AG08396 (cell line): ENCODE measurements around the gene ISG20.
A peak's percentile ranks its signal among the peaks of the same experiment; 100 is the strongest.

ENCODE experiments used
- DNase-seq: peaks from one replicate; pipeline ENCODE4 v3.0.0; 2012; ENCODE audit warnings: low spot score, mixed read lengths

The ISG20 gene

GRCh38 chr15:88686166-88686565 lies 47.4 kb downstream of the ISG20 start:
- DNase-seq: no peak

GRCh38 chr15:88688394-88688933 lies 49.6 kb downstream of the ISG20 start:
- no peak for DNase-seq

- no peak for DNase-seq
Measured at GRCh38 chr15:88690331-88690730, 51.5 kb downstream of the ISG20 start.

GRCh38 chr15:88693191-88693590 lies 54.4 kb downstream of the ISG20 start:
- no peak for DNase-seq

- no peak for DNase-seq
Measured at GRCh38 chr15:88695101-88695500, 56.3 kb downstream of the ISG20 start.

GRCh38 chr15:88695691-88696251 lies 57.0 kb downstream of the ISG20 start:
- DNase-seq: no peak

- no peak for DNase-seq
Measured at GRCh38 chr15:88696254-88696653, 57.4 kb downstream of the ISG20 start.

GRCh38 chr15:88697276-88697675 lies 58.5 kb downstream of the ISG20 start:
- DNase-seq: no peak

GRCh38 chr15:88699861-88700260 lies 61.0 kb downstream of the ISG20 start:
- DNase-seq: no peak

GRCh38 chr15:88700716-88701115 lies 61.9 kb downstream of the ISG20 start:
- no peak for DNase-seq

- DNase-seq: no peak
Measured at GRCh38 chr15:88701561-88702095, 62.8 kb downstream of the ISG20 start.

GRCh38 chr15:88702983-88703382 lies 64.2 kb downstream of the ISG20 start:
- DNase-seq: no peak

- DNase-seq: no peak
Measured at GRCh38 chr15:88703533-88703932, 64.7 kb downstream of the ISG20 start.

- peak; percentile 68 for DNase-seq
Measured at GRCh38 chr15:88704791-88705768, 66.3 kb downstream of the ISG20 start.

GRCh38 chr15:88705769-88706165 lies 67.0 kb downstream of the ISG20 start:
- no peak for DNase-seq
